ENCODE measurements around the gene GVQW3. TPM values are rescaled to one million over a fixed set of nuclear protein-coding genes. Genes with fewer than 3 reads are reported as not detected.
A peak's percentile ranks its signal among the peaks of the same experiment; 100 is the strongest.

Gene GVQW3
- polyA plus RNA-seq, 3 donors, result 0.15 to 1.1 TPM; not detected in 1

GRCh38 chr11:76406359-76406758 lies 25.2 kb downstream of the GVQW3 start:
- no peak overlapping the region for H3K27ac Mint-ChIP-seq
- WGBS (ENCODE audit: insufficient coverage), result 100% methylated on average over 3 of the region's 4 CpGs
- no peaks in the 10 kb centered on the region for H3K4me1 ChIP-seq (ENCODE audit: control insufficient read depth in 1 of 2, insufficient read depth in 2 of 2, low read length in 2 of 2)
- no peaks in the 10 kb centered on the region for H3K9me3 ChIP-seq (replicated peaks in 1 of 2; ENCODE audit: control insufficient read depth in 1 of 2, insufficient read depth in 1 of 2, low read length in 2 of 2)
- H3K27ac ChIP-seq (ENCODE audit: low read depth in 1 of 2, low read length in 2 of 2), result no peak overlapping the region
- H3K36me3 ChIP-seq (replicated peaks in 1 of 2; ENCODE audit: control insufficient read depth in 1 of 2, insufficient read depth in 2 of 2, low read length in 2 of 2), result no peaks in the 10 kb centered on the region
- no peak overlapping the region for H3K4me3 ChIP-seq (replicated peaks in 1 of 3; ENCODE audit: low read depth in 2 of 3, low read length in 3 of 3)
- H3K4me1 Mint-ChIP-seq, result no peaks in the 10 kb centered on the region
- no peak overlapping the region for H3K4me2 ChIP-seq (replicated peaks; ENCODE audit: extremely low read depth, low read length, poor library complexity, severe bottlenecking)
- DNase-seq, result no peak
- intact Hi-C loops (cut with micrococcal nuclease), result no loop called here
- TF ChIP-seq CTCF (IDR thresholded peaks at IDR 0.05), result no peak
- no peak overlapping the region for H2AFZ ChIP-seq (ENCODE audit: insufficient read depth, low read depth, low read length, poor library complexity, severe bottlenecking)
- H3K27me3 ChIP-seq (ENCODE audit: control insufficient read depth in 2 of 2, insufficient read depth in 2 of 2, low read length in 2 of 2), result no peaks in the 10 kb centered on the region
- no peaks in the 10 kb centered on the region for H4K20me1 ChIP-seq (ENCODE audit: insufficient read depth, low read length)
- no peaks in the 10 kb centered on the region for H3K9me3 Mint-ChIP-seq
- H3K4me3 Mint-ChIP-seq, result no peak overlapping the region
- no peaks in the 10 kb centered on the region for H3K79me2 ChIP-seq (ENCODE audit: insufficient read depth, low read length)
- H3K9ac ChIP-seq (ENCODE audit: insufficient read depth, low read length, poor library complexity, severe bottlenecking), result no peak overlapping the region
- H3K36me3 Mint-ChIP-seq, result no peaks in the 10 kb centered on the region
- H3K27me3 Mint-ChIP-seq (ENCODE audit: low read depth in 3 of 3), result peaks cover 1 to 5% (median 5%) of the 10 kb centered on the region in 3 donors

- no peak overlapping the region for H3K4me2 ChIP-seq (replicated peaks; ENCODE audit: extremely low read depth, low read length, poor library complexity, severe bottlenecking)
- TF ChIP-seq CTCF (IDR thresholded peaks at IDR 0.05), result no peak
- Mint-ChIP-seq H3K36me3 (no peaks in the 10 kb centered on the region), H3K27me3 (ENCODE audit: low read depth in 3 of 3) (peaks cover 1 to 7% (median 5%) of the 10 kb centered on the region in 3 donors), H3K4me1 (no peaks in the 10 kb centered on the region), H3K27ac (peak overlapping the region in 1 of 7 donors; percentile 50), H3K4me3 (no peak overlapping the region), H3K9me3 (no peaks in the 10 kb centered on the region)
- intact Hi-C loops (cut with micrococcal nuclease), result no loop called here
- no peak for DNase-seq
- H2AFZ ChIP-seq (ENCODE audit: insufficient read depth, low read depth, low read length, poor library complexity, severe bottlenecking), result peak overlapping the region; percentile 20
- H3K4me3 ChIP-seq (replicated peaks in 1 of 3; ENCODE audit: low read depth in 2 of 3, low read length in 3 of 3), result no peak overlapping the region
- H4K20me1 ChIP-seq (ENCODE audit: insufficient read depth, low read length), result no peaks in the 10 kb centered on the region
- H3K79me2 ChIP-seq (ENCODE audit: insufficient read depth, low read length), result no peaks in the 10 kb centered on the region
- H3K4me1 ChIP-seq (ENCODE audit: control insufficient read depth in 1 of 2, insufficient read depth in 2 of 2, low read length in 2 of 2), result no peaks in the 10 kb centered on the region
- no peak overlapping the region for H3K9ac ChIP-seq (ENCODE audit: insufficient read depth, low read length, poor library complexity, severe bottlenecking)
- H3K27ac ChIP-seq (ENCODE audit: low read depth in 1 of 2, low read length in 2 of 2), result no peak overlapping the region
- H3K27me3 ChIP-seq (ENCODE audit: control insufficient read depth in 2 of 2, insufficient read depth in 2 of 2, low read length in 2 of 2), result no peaks in the 10 kb centered on the region
- WGBS (ENCODE audit: insufficient coverage), result 52% methylated on average over 5 of the region's 7 CpGs
- no peaks in the 10 kb centered on the region for H3K36me3 ChIP-seq (replicated peaks in 1 of 2; ENCODE audit: control insufficient read depth in 1 of 2, insufficient read depth in 2 of 2, low read length in 2 of 2)
- no peaks in the 10 kb centered on the region for H3K9me3 ChIP-seq (replicated peaks in 1 of 2; ENCODE audit: control insufficient read depth in 1 of 2, insufficient read depth in 1 of 2, low read length in 2 of 2)
These were observed 27.2 kb downstream of the GVQW3 start for GRCh38 chr11:76408171-76408965.
